H9 (cell line): Measurements from ENCODE around the gene PRSS50. TPM values are rescaled to one million over a fixed set of nuclear protein-coding genes. Genes with fewer than 3 reads are reported as not detected.

Source experiments
- DNase-seq: peaks from one replicate; pipeline ENCODE4 v3.0.0-alpha.2; 2017
- H2AFZ ChIP-seq: one replicate; pipeline ENCODE4 v1.6.1; 2013; ENCODE audit warnings: mild to moderate bottlenecking, low read length, control low read depth, moderate library complexity
- H2AK5ac ChIP-seq: 2 replicates; pipeline ENCODE4 v1.6.1; 2013; ENCODE audit warnings: low read length, control low read depth, mixed read lengths; ENCODE audit not compliant: insufficient read length
- H2BK120ac ChIP-seq: one replicate; pipeline ENCODE4 v1.6.1; 2013; ENCODE audit warnings: low read depth, mild to moderate bottlenecking, low read length, control low read depth, inconsistent platforms; ENCODE audit not compliant: poor library complexity, severe bottlenecking
- H2BK12ac ChIP-seq: 2 replicates; pipeline ENCODE4 v1.6.1; 2013; ENCODE audit warnings: low read length, control low read depth, mixed read lengths, low read depth; ENCODE audit not compliant: insufficient read length
- H2BK15ac ChIP-seq: 2 replicates; pipeline ENCODE4 v1.6.1; 2013; ENCODE audit warnings: low read depth, low read length, control low read depth
- H2BK20ac ChIP-seq: one replicate; pipeline ENCODE4 v1.6.1; 2013; ENCODE audit warnings: low read depth, mild to moderate bottlenecking, low read length, control low read depth, inconsistent platforms; ENCODE audit not compliant: poor library complexity, severe bottlenecking
- H2BK5ac ChIP-seq: 2 replicates; pipeline ENCODE4 v1.6.1; 2013; ENCODE audit warnings: low read length, control low read depth, mixed read lengths; ENCODE audit not compliant: insufficient read length
- H3K14ac ChIP-seq: 2 replicates; pipeline ENCODE4 v1.6.1; 2013; ENCODE audit warnings: low read length, control low read depth; ENCODE audit not compliant: insufficient read depth
- H3K18ac ChIP-seq: 2 replicates; pipeline ENCODE4 v1.6.1; 2013; ENCODE audit warnings: low read depth, mild to moderate bottlenecking, mixed read lengths, low read length, control low read depth; ENCODE audit not compliant: insufficient read length
- H3K23ac ChIP-seq: 2 replicates; pipeline ENCODE4 v1.6.1; 2013; ENCODE audit warnings: low read length, control low read depth, mixed read lengths, low read depth; ENCODE audit not compliant: insufficient read length
- H3K23me2 ChIP-seq: 2 replicates; pipeline ENCODE4 v1.6.1; 2013; ENCODE audit warnings: low read depth, mild to moderate bottlenecking, mixed read lengths, low read length, control low read depth; ENCODE audit not compliant: insufficient read length, poor library complexity, severe bottlenecking
- H3K27ac ChIP-seq: 2 replicates; pipeline ENCODE4 v1.5.1; 2013; ENCODE audit warnings: low read length, control low read depth, mixed read lengths, low read depth; ENCODE audit not compliant: insufficient read length
- H3K27me3 ChIP-seq: 2 replicates; pipeline ENCODE4 v1.6.1; 2013; ENCODE audit warnings: low read length, control low read depth, inconsistent platforms; ENCODE audit not compliant: insufficient read depth
- H3K4ac ChIP-seq: 2 replicates; pipeline ENCODE4 v1.6.1; 2013; ENCODE audit warnings: low read depth, mild to moderate bottlenecking, control low read depth, inconsistent platforms, low read length, moderate library complexity
- H3K4me1 ChIP-seq: 2 replicates; pipeline ENCODE4 v1.6.1; 2013; ENCODE audit warnings: low read length, control low read depth, inconsistent platforms; ENCODE audit not compliant: insufficient read depth
- H3K4me2 ChIP-seq: 2 replicates; pipeline ENCODE4 v1.6.1; 2013; ENCODE audit warnings: low read length, control low read depth, mixed read lengths; ENCODE audit not compliant: insufficient read length, insufficient read depth
- H3K56ac ChIP-seq: 2 replicates; pipeline ENCODE4 v1.6.1; 2013; ENCODE audit warnings: low read depth, mild to moderate bottlenecking, mixed read lengths, low read length, control low read depth; ENCODE audit not compliant: insufficient read length
- H3K79me1 ChIP-seq: 2 replicates; pipeline ENCODE4 v1.6.1; 2013; ENCODE audit warnings: low read depth, mild to moderate bottlenecking, moderate library complexity, low read length, control low read depth, inconsistent platforms; ENCODE audit not compliant: insufficient read depth, poor library complexity, severe bottlenecking
- H3K79me2 ChIP-seq: 2 replicates; pipeline ENCODE4 v1.6.1; 2013; ENCODE audit warnings: low read length, control low read depth, inconsistent platforms; ENCODE audit not compliant: insufficient read depth
- H3K9ac ChIP-seq: 2 replicates; pipeline ENCODE4 v1.6.1; 2013; ENCODE audit warnings: low read length, control low read depth, mixed read lengths; ENCODE audit not compliant: insufficient read length; ENCODE audit errors: extremely low read depth
- H3K9me3 ChIP-seq: one replicate; pipeline ENCODE4 v1.6.1; 2013; ENCODE audit warnings: low read depth, low read length, inconsistent platforms; ENCODE audit not compliant: control insufficient read depth
- H3T11ph ChIP-seq: one replicate; pipeline ENCODE4 v1.6.1; 2013; ENCODE audit warnings: mild to moderate bottlenecking, low read length, control low read depth, inconsistent platforms
- H4K20me1 ChIP-seq: one replicate; pipeline ENCODE4 v1.6.1; 2013; ENCODE audit not compliant: control insufficient read depth, insufficient read length, insufficient read depth
- H4K5ac ChIP-seq: 2 replicates; pipeline ENCODE4 v1.6.1; 2013; ENCODE audit warnings: low read depth, mild to moderate bottlenecking, mixed read lengths, low read length, control low read depth; ENCODE audit not compliant: insufficient read length
- H4K8ac ChIP-seq: replicated peaks from 2 replicates; pipeline ENCODE4 v1.6.1; 2013; ENCODE audit warnings: low read length, control low read depth, mixed read lengths, low read depth; ENCODE audit not compliant: insufficient read length
- H4K91ac ChIP-seq: 2 replicates; pipeline ENCODE4 v1.6.1; 2013; ENCODE audit warnings: low read depth, mild to moderate bottlenecking, moderate library complexity, mixed read lengths, low read length, control low read depth; ENCODE audit not compliant: insufficient read length
- H3K27ac Mint-ChIP-seq, 3 experiments: 2 replicates in 2 of 3; 3 replicates in 1 of 3; pipeline ENCODE4 v1.8.0; 2020 to 2021; ENCODE audit warnings: mixed read lengths in 3 of 3, mild to moderate bottlenecking in 1 of 3, moderate library complexity in 1 of 3
- H3K27me3 Mint-ChIP-seq: 2 replicates; pipeline ENCODE4 v1.8.0; 2021; ENCODE audit warnings: low read depth, mild to moderate bottlenecking, moderate library complexity, mixed read lengths
- H3K36me3 Mint-ChIP-seq, 3 experiments: 2 replicates in 2 of 3; 3 replicates in 1 of 3; pipeline ENCODE4 v1.8.0; 2020 to 2021; ENCODE audit warnings: low read depth in 3 of 3, mixed read lengths in 3 of 3; ENCODE audit not compliant: insufficient read depth in 1 of 3
- H3K4me1 Mint-ChIP-seq, 2 experiments: 2 replicates each; pipeline ENCODE4 v1.8.0; 2020; ENCODE audit warnings: mixed read lengths in 2 of 2
- H3K4me3 Mint-ChIP-seq, 2 experiments: 2 replicates in 1 of 2; 3 replicates in 1 of 2; pipeline ENCODE4 v1.8.0; 2020 to 2021; ENCODE audit warnings: mild to moderate bottlenecking in 2 of 2, mixed read lengths in 2 of 2, moderate library complexity in 1 of 2
- H3K9me3 Mint-ChIP-seq, 2 experiments: 2 replicates in 1 of 2; 3 replicates in 1 of 2; pipeline ENCODE4 v1.8.0; 2020; ENCODE audit warnings: mild to moderate bottlenecking in 2 of 2, mixed read lengths in 2 of 2, moderate library complexity in 1 of 2
- CTCF ChIP-seq: fragments of 200-600 bp; sonication (generic); conservative IDR thresholded peaks from 3 replicates; pipeline ENCODE4 v1.8.0; 2021; ENCODE audit warnings: antibody characterized with exemption, mild to moderate bottlenecking
- WGBS: extraction: QIAGEN DNeasy Blood & Tissue Kit; methylation state at CpG from one replicate; pipeline ENCODE4 v1.1.7; 2013; ENCODE audit warnings: missing lambda C conversion rate, low lambda C conversion rate, mixed read lengths; ENCODE audit not compliant: insufficient read length; ENCODE audit errors: extremely low coverage; 5-methylcytosine and 5-hydroxymethylcytosine counted together
- total RNA-seq: library from RNA; stranded (reverse); gene quantifications from 2 replicates; pipeline ENCODE4 v1.2.1, GENCODE V29; 2021

PRSS50 gene
- total RNA-seq, 1 experiment from 2014 or later = 0.24 TPM

GRCh38 chr3:46721009-46721408 lies 3.3 kb upstream of the PRSS50 start:
- Mint-ChIP-seq H3K4me1 (peaks cover 8 to 11% of the 10 kb centered on the region in 2 experiments), H3K27me3 (peaks cover 4% of the 10 kb centered on the region), H3K27ac (no peak overlapping the region), H3K4me3 (no peak overlapping the region), H3K9me3 (peaks cover 0 to 2% of the 10 kb centered on the region in 2 experiments; a peak in 1 of 5 replicates), H3K36me3 (no peaks in the 10 kb centered on the region)
- Histone ChIP-seq H4K5ac (no peak overlapping the region), H3K4ac (no peak overlapping the region), H3T11ph (no peak overlapping the region), H3K4me1 (no peaks in the 10 kb centered on the region; the same call in 1 of the 2 replicates), H3K79me2 (no peaks in the 10 kb centered on the region), H3K79me1 (no peaks in the 10 kb centered on the region), H2BK12ac (no peak overlapping the region), H2BK20ac (no peak overlapping the region), H3K18ac (no peak overlapping the region), H4K8ac (no peak overlapping the region), H3K27me3 (no peaks in the 10 kb centered on the region), H3K14ac (no peak overlapping the region), H3K9me3 (no peaks in the 10 kb centered on the region), H3K9ac (no peak overlapping the region), H3K23ac (no peak overlapping the region), H3K4me2 (no peak overlapping the region), H3K23me2 (no peaks in the 10 kb centered on the region), H4K20me1 (no peaks in the 10 kb centered on the region), H2AK5ac (no peak overlapping the region), H2BK15ac (no peak overlapping the region), H3K27ac (no peak overlapping the region), H3K56ac (no peak overlapping the region), H2AFZ (no peak overlapping the region), H2BK120ac (no peak overlapping the region), H4K91ac (no peak overlapping the region), H2BK5ac (no peak overlapping the region)
- no peak for DNase-seq
- no CpG with 5 or more reads among the region's 2 CpGs for WGBS
- TF ChIP-seq CTCF = no peak
